KG1 (cell line): Measurements from ENCODE around the gene IFRD2.
"Not testable (repeated sequence)": the region's sequence is repeated elsewhere in the genome, so short reads cannot be mapped to it uniquely, and the experiment has no call there.

Source experiments
- DNase-seq: peaks from one replicate; lab custom pipeline; 2025; lab: John Stamatoyannopoulos, UW

IFRD2 gene

DNA sequence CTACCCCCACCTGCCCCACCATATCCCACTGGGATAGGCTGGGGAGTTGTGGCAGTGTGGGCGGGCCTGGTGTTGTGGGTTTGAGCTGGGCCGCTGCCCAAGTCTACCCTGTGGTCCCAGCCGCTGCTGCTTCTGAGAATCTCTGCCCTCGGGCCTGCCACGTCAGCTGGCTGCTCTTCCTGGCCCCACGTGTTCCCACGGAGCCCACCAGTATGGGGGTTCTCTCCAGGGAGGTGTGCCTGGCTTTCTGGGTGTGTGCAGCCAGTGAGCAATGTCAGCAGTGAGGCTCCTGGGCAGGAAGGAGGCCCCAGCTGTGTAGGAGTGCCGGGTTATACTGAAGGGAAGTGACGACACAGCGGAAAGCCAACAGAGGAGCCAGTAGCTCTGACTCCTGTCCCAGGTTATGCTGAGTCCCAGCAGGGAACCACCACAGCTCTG, 45.7 kb downstream of the IFRD2 start:
- peak; percentile 43 for DNase-seq

DNA sequence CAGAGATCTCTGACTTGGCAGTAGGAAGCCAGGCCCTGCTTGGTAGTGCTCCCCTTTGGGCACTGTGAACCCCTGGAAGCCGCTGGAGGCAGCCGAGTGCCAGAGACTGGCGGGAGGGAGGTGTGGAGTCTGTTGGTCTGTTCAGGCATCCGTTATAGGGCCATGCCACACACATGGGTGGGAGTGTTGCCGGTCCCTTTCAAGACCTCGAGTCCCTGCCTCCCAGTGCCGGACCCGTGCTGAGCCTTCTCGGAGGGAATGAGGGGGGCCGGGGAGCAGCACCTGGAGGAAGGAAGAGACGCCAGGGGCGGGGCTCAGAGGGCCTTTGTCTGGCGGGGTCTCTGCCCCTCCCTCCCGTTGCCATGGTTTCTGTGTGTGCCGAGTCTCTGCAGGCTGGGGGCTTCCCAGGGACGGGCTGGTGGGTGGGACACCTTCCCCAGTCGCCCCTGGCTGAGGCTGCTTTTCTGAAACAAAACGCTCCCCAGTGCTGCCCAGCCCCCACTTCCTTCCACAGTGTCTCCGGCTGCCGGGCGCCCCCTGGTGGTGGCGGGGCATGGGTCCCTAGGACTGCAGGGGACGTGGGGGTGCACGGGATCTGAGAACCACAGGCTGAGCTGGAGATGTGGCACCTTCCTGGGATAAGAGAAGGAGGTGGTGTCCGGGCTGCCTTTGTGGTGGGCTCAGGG, 46.3 kb downstream of the IFRD2 start:
- peak; percentile 86 for DNase-seq

DNA sequence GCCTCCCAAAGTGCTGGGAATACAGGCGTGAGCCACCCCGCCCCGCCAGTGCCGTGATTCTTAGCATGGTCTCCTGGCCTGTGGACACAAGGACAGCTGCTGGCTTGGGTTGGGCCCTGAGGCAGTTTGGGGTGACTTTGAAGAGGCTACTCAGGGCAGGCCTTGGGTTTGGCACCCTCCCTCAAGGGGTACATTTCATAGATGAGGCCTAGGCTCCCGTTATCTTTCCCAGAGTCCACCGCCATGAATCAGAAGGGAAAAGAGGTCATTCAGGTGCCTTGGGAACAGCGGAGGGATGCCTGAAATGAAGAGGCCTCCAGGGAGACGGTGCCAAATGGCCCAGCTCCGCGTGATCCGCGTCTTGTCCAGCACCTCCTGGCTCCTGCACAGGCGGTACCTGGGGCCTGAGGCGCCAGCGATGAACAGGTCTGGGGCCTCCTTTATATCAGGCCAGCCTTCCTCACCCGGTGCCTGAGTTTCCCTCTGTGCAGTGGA, 46.9 kb downstream of the IFRD2 start:
- no peak for DNase-seq

DNA sequence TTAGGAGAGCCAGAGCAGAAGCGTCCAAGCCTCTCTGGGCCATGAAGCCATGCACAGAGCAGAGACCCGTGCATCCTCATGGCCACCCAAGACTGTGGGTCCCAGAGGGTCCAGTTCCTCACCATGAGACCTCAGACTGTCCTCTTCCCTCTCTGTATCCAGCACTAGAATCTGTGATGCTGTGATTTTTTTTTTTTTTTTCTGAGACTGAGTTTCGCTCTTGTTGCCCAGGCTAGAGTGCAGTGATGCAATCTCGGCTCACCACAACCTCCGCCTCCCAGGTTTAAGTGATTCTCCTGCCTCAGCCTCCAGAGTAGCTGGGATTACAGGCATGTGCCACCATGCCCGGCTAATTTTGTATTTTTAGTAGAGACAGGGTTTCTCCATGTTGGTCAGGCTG, 47.4 kb downstream of the IFRD2 start:
- DNase-seq = not testable (repeated sequence)

DNA sequence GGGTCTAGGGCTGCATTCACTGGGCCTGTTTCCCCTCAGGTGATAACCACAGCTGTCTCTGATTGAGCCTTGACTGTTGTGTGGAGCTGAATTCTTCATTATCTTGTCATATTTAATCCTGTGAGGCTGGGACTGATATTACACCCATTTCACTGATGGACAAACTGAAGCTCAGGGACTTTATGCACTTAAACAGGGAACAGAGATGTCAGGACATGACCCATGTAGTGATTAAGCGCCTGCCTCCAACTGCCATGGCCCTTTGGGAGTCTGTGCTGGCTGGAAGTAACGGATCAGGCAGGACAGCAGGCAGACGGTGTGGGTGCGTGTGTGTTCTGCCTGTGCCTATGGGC, 48.7 kb downstream of the IFRD2 start:
- no peak for DNase-seq

DNA sequence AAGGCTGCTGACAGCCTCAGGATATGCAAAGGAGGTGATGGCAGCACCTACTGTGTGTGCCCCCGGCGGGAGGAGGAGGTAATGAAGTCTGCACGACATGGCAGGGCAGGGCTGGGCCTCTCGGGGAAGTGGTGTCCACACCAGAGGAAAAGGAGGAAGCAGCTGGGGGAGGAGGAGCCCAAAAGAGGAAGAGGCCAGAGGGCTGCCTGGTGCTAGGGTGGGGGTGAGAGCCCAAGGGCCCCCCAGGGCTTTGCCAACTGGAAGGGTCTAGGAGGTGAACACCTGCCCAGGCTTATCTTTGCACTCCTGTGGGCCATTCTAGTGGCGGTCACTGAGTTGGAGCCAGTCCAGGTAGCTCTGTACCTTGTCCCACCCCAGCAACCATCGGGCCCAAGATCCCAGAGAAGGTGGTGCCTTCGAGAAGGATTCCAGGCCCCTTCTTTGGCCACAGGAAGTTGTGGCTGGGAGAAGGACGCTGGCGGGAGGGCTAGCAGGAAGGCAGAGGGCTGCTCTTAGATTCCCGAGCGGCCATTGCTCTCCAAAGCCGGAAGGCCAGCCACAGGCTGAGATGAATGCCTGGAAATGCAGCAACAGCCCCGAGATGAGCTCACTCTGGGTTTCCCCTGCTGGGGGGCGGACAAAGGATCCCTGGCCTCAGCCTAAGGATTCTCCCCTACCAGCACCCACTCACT, 49.2 kb downstream of the IFRD2 start:
- DNase-seq = peak; percentile 71

DNA sequence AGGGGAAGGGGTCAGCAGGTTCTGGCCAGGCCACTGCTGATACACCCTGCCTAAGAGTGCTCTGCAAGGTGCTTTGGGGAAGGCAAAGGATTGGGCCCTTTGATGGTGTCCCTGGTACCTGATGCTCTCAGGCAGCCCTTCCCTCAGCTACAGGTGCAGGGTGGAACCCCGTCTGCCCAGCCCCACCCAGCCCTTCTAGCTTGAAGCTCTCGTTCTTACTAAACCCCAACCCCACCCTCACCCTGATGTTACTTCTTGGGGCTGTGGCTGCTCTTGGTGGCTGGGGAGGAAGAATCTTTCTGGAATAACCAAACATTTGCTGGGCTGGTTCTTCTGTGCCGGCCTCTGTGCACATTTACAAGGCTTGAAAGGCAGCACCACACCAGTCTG, 49.9 kb downstream of the IFRD2 start:
- no peak for DNase-seq

DNA sequence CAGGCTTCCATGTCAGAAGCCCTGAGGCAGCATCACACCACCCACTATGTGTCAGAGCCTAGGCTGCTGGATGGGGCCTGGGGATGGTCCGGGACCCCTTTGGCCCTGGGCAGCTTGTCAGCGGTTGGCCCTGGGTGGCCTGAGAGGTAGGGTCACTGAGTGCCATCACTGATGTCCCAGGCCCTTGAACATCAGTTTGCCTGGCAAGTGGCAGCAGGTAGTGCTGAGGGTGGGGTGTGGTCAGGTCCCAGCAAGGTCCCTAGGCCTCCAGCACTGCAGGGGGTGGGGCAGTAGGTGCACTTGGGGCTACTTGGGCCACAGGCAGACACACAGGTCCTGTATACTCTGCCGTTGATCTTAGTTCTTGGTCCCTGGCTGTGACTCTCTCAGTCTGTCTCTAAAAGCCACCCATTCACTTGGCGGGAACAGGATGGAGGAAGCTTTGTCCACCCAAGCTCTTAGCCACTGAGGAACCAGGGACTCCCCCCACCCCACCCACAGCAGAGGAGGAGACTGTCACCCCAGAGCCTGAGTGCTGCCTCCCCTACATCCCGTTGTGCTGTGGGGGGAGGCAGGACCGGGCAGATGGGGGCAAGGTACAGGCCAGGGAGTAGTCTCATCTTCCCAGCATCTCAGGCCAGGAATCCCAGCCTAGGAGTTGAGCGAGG, 50.4 kb downstream of the IFRD2 start:
- no peak for DNase-seq

DNA sequence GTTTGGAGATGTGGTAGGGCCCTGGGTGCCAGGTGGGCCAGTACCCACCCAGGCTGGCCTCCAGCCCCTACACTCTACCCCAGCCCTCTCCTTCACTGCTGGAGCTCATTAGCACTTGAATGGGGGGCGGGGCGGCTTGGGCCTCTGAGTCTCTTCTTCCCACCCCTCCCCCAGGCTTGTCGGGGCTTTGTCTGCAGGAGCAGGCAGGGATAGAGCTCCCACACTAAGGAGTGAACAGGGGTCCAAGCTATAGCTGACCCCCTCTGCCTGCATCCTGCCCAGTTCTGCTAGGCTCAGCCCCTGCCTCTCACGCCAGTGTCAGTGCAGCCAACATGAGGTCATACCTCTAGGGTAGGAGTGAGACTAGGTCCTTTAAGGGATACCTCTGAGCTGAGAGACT, 51.1 kb downstream of the IFRD2 start:
- no peak for DNase-seq

DNA sequence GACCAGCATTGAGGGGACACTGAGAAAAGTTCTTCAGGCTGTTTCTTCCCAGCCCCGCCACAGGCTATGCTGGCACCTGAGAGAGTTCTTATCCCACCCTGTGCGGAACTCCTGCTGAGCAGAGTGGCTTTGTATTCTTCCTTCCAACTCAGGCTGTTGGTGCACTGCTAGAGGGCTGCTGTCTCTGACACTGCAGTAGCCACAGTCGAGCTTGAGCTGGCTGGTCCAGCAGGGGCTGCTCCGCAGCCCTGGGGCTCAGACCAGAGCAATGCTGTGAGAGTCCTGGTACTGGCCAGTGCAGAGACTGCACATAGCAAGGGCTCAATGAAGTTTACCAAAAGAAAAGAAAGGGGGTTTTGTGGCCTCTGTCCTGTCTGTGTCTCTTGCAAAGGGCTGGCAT, 52.6 kb downstream of the IFRD2 start:
- DNase-seq = no peak

DNA sequence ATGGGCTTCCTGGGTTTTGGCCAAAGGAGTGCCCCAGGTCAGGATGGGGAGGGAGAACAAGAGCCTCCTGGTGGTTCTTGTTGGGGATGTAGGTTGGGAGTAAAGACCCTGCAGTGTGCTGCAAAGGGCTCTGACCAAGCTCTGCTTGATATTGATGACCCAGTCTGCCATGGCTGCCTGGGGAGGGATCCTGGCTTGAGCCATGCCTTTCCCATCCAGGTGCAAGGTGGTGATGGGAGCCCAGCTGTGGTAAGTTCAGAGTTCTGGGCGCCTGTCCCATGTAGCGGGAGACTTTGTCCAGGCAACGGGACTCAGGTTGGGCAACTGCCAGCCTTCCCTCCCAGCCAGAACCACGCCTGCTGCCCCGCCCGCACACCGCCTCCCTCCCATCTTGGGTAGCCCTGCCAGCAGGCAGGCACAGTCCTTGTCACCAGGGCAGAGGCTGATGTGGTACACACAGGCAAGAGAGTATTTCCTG, 53.6 kb downstream of the IFRD2 start:
- DNase-seq = no peak

DNA sequence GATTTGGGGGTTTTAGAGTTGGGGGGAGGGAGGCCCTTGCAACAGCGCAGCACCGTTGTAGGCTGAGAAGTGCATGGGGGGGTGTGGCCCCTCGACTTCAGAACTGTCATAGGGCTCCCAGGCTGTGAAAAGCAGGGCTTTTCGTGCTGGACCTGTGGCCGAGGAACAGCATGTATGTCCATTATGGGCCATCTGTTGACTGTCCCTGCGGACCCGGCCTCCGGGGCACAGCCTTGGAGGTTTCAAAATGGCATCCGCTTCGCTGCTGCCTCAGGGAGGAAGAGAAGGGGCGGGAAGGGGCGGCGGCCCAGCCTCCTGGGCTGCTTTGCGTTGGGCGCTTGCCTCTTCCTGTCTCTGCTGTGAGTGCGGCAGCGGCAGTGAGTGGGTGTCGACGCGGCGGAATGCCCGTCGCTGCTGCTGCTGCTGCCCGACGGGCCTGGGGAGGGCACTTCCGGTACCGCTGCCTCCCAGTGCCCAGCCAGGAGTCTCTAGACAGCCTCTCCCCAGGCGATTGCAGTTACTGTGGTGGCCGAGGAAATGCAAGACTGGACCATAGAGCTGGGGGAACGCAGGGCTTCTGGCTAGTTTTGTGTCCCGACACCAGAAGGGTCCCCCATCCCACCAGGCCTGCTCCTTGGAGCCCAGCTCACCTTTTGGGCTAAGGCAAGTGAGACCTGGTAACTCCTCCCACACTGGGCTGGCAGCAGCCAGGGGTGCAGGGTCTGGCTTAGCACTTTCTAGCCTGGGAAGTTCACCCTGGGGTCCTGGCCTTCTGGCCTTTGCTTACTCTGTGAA, 54.3 kb downstream of the IFRD2 start:
- DNase-seq = peak; percentile 63
